HG03025 (cell line): ENCODE measurements around the gene BAHCC1.

Experiments used
- ATAC-seq: cut with Tn5 transposase; IDR thresholded peaks from one replicate; pipeline ENCODE4 v1.9.1; 2021; ENCODE audit warnings: mild to moderate bottlenecking, moderate library complexity; ENCODE audit not compliant: unreplicated experiment, low FRiP score

The BAHCC1 gene

GRCh38 chr17:81366648-81367047 is 28.6 kb upstream of the BAHCC1 start:
- ATAC-seq = no peak

GRCh38 chr17:81367171-81367570 is 28.1 kb upstream of the BAHCC1 start:
- no peak for ATAC-seq

GRCh38 chr17:81368161-81369022 is 26.9 kb upstream of the BAHCC1 start:
- no peak for ATAC-seq

- ATAC-seq = no peak
These were observed 25.0 kb upstream of the BAHCC1 start for GRCh38 chr17:81370294-81370693.

GRCh38 chr17:81371910-81372760 is 23.1 kb upstream of the BAHCC1 start:
- no peak for ATAC-seq

- no peak for ATAC-seq
These were observed 21.6 kb upstream of the BAHCC1 start for GRCh38 chr17:81373536-81374160.

- no peak for ATAC-seq
These were observed 20.4 kb upstream of the BAHCC1 start for GRCh38 chr17:81374890-81375289.

- ATAC-seq = no peak
These were observed 18.1 kb upstream of the BAHCC1 start for GRCh38 chr17:81376946-81377714.

- ATAC-seq = no peak
These were observed 16.2 kb upstream of the BAHCC1 start for GRCh38 chr17:81378941-81379511.

GRCh38 chr17:81379523-81379942 is 15.7 kb upstream of the BAHCC1 start:
- ATAC-seq = no peak

- no peak for ATAC-seq
These were observed 15.1 kb upstream of the BAHCC1 start for GRCh38 chr17:81380131-81380530.

- no peak for ATAC-seq
These were observed 14.4 kb upstream of the BAHCC1 start for GRCh38 chr17:81380666-81381518.

GRCh38 chr17:81381632-81382577 is 13.4 kb upstream of the BAHCC1 start:
- ATAC-seq = no peak

GRCh38 chr17:81382851-81383250 is 12.4 kb upstream of the BAHCC1 start:
- ATAC-seq = no peak

GRCh38 chr17:81383504-81384421 is 11.5 kb upstream of the BAHCC1 start:
- ATAC-seq = no peak

- no peak for ATAC-seq
These were observed 10.3 kb upstream of the BAHCC1 start for GRCh38 chr17:81384929-81385319.
